ENCODE results near the gene IAH1. TPM values are rescaled to one million over a fixed set of nuclear protein-coding genes. Genes with fewer than 3 reads are reported as not detected.
A peak's percentile ranks its signal among the peaks of the same experiment; 100 is the strongest.

IAH1 gene
- total RNA-seq, 2 experiments from 2014 or later: 65.4 to 70.2 TPM

GRCh38 chr2:9478526-9478925 is 4.2 kb downstream of the IAH1 start:
- Mint-ChIP-seq H3K9me3 (no peaks in the 10 kb centered on the region), H3K36me3 (ENCODE audit: low read depth) (peaks cover 14% of the 10 kb centered on the region), H3K4me1 (ENCODE audit: low read depth) (peaks cover 33% of the 10 kb centered on the region), H3K27ac (peak overlapping the region; percentile 30), H3K27me3 (ENCODE audit: low read depth) (no peaks in the 10 kb centered on the region), H3K4me3 (no peak overlapping the region)
- no peak for DNase-seq
- CTCF ChIA-PET: no interaction called here
- intact Hi-C loops (cut with micrococcal nuclease): loop anchor here (10.0 kb wide), 1 partner anchor 226 kb away; no protein-coding TSS in a partner anchor

DNA sequence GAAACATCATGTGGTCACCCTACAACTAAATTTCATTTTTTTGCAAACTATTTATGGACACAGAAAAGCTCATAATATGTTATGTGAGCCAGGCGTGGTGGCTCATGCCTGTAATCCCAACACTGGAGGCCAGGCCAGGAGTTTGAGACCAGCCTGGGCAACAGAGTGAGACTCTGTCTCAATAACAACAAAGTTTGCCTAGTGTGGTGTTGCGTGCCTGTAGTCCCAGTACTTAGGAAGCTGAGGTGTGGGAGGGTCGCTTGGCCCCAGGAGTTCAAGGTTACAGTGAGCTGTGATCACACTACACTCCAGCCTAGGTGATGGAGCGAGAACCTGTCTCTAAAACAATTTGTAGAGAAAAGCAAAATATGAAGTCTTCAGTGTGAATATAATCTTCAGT is 5.8 kb downstream of the IAH1 start:
- CTCF ChIA-PET: no interaction called here
- peaks cover 22% of the 10 kb centered on the region for H3K36me3 Mint-ChIP-seq (ENCODE audit: low read depth)
- no peak for DNase-seq
- H3K27ac Mint-ChIP-seq: no peak overlapping the region
- no peaks in the 10 kb centered on the region for H3K27me3 Mint-ChIP-seq (ENCODE audit: low read depth)
- no peak overlapping the region for H3K4me3 Mint-ChIP-seq
- peaks cover 32% of the 10 kb centered on the region for H3K4me1 Mint-ChIP-seq (ENCODE audit: low read depth)
- no peaks in the 10 kb centered on the region for H3K9me3 Mint-ChIP-seq
- intact Hi-C loops (cut with micrococcal nuclease): no loop called here

GRCh38 chr2:9483107-9483506 is 8.8 kb downstream of the IAH1 start:
- Mint-ChIP-seq H3K9me3 (no peaks in the 10 kb centered on the region), H3K27me3 (ENCODE audit: low read depth) (no peaks in the 10 kb centered on the region), H3K36me3 (ENCODE audit: low read depth) (peaks cover 33% of the 10 kb centered on the region), H3K4me3 (no peak overlapping the region), H3K4me1 (ENCODE audit: low read depth) (peaks cover 8% of the 10 kb centered on the region), H3K27ac (no peak overlapping the region)
- no peak for DNase-seq
- CTCF ChIA-PET: interaction anchor here (0.6 to 1.5 kb wide), 2 partner anchors 10 to 590 kb away, joined by 5 to 6 read pairs; no protein-coding TSS in a partner anchor
- intact Hi-C loops (cut with micrococcal nuclease): no loop called here

DNA sequence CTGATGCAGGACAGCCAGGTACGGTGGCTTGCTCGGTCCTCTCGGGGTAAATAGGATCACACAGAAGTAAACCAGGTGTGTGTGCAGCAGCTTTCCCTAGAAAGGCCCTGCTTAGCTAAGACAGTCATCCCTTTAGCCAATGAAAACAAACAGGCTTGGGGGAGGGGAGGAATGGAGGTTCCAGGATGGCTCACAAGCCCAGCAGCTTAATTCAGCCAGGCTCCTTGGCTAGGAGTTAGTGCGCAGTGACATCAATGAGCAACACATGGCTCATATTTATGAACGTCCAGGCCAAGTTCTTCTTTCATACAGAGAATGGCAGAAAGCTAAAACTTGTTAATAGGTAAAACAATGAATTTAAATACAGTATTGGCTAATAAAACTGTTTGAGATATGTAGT is 10.2 kb downstream of the IAH1 start:
- H3K27ac Mint-ChIP-seq: no peak overlapping the region
- peaks cover 33% of the 10 kb centered on the region for H3K36me3 Mint-ChIP-seq (ENCODE audit: low read depth)
- no peak for DNase-seq
- H3K9me3 Mint-ChIP-seq: no peaks in the 10 kb centered on the region
- no peak overlapping the region for H3K4me3 Mint-ChIP-seq
- intact Hi-C loops (cut with micrococcal nuclease): no loop called here
- H3K27me3 Mint-ChIP-seq (ENCODE audit: low read depth): no peaks in the 10 kb centered on the region
- CTCF ChIA-PET: interaction anchor here (1.1 to 1.5 kb wide), 2 partner anchors 8 to 10 kb away, joined by 3 to 5 read pairs; no protein-coding TSS in a partner anchor
- peaks cover 10% of the 10 kb centered on the region for H3K4me1 Mint-ChIP-seq (ENCODE audit: low read depth)

DNA sequence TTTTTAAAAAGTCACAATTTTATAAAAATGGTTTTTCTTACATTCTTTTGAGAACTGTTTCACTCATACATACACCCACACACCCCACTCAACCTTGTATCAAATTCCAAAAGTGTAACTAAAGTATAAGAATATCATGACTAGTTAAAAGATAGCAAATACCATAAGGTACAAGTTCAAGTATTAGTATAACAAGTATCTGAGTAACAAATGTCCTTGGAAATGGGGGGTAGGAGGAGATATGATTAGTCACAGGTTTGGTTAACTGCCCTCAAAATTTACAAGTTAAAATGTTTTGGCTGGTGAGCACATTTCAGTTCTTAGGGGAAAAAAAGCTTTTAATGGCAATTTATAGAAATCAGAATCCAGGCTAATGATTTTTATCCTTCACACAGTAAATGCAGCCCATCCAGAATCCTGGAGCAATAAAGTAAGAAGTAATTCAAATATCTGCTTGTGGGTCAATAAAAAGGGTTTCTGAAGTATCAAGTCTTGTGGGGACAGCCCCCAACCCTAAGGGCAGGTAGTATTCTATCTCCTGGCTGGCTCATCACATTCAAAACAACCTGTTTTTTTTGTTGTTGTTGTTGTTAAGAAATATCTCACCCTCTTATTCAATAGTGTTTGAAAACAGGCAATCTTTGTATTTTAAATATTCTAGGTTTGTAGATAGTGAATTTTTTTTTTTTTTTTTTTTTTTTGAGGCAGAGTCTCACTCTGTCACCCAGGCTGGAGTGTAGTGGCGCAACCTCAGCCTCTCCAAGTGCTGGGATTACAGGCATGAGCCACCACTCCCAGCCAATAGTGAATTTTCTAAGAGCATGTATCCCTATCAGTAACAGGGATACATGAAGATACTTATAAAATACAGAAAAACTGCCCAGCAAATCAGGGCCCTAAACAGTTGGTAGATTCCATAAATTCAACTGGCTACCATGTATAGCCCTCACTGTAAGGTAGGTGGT is 14.5 kb downstream of the IAH1 start:
- CTCF ChIA-PET: no interaction called here

GRCh38 chr2:9490789-9491188 is 16.4 kb downstream of the IAH1 start:
- H3K36me3 Mint-ChIP-seq (ENCODE audit: low read depth): peaks cover 42% of the 10 kb centered on the region
- peaks cover 32% of the 10 kb centered on the region for H3K4me1 Mint-ChIP-seq (ENCODE audit: low read depth)
- intact Hi-C loops (cut with micrococcal nuclease): loop anchor here (5.0 kb wide), 3 partner anchors 102 to 1733 kb away; partner anchors contain the start of gene YWHAQ
- H3K27ac Mint-ChIP-seq: no peak overlapping the region
- DNase-seq: no peak
- CTCF ChIA-PET: no interaction called here
- no peaks in the 10 kb centered on the region for H3K9me3 Mint-ChIP-seq
- no peak overlapping the region for H3K4me3 Mint-ChIP-seq
- H3K27me3 Mint-ChIP-seq (ENCODE audit: low read depth): no peaks in the 10 kb centered on the region

More for the DNA sequence above, 14.5 kb downstream of the IAH1 start:
- Mint-ChIP-seq H3K36me3 (ENCODE audit: low read depth) (peaks cover 46% of the 10 kb centered on the region), H3K27ac (peak overlapping the region; percentile 8), H3K9me3 (no peaks in the 10 kb centered on the region), H3K4me3 (no peak overlapping the region), H3K27me3 (ENCODE audit: low read depth) (no peaks in the 10 kb centered on the region), H3K4me1 (ENCODE audit: low read depth) (peaks cover 21% of the 10 kb centered on the region)
- DNase-seq: no peak
- intact Hi-C loops (cut with micrococcal nuclease): no loop called here

GRCh38 chr2:9492927-9493326 is 18.6 kb downstream of the IAH1 start:
- Mint-ChIP-seq H3K9me3 (no peaks in the 10 kb centered on the region), H3K36me3 (ENCODE audit: low read depth) (peaks cover 38% of the 10 kb centered on the region), H3K27me3 (ENCODE audit: low read depth) (no peaks in the 10 kb centered on the region), H3K27ac (no peak overlapping the region), H3K4me1 (ENCODE audit: low read depth) (peaks cover 41% of the 10 kb centered on the region), H3K4me3 (no peak overlapping the region)
- intact Hi-C loops (cut with micrococcal nuclease): loop anchor here (1.0 to 5.0 kb wide), 7 partner anchors 18 to 1736 kb away; partner anchors contain the start of genes ADAM17, IAH1 and YWHAQ
- no peak for DNase-seq
- CTCF ChIA-PET: interaction anchor here (0.8 to 1.4 kb wide), 2 partner anchors 9 to 285 kb away, joined by 3 to 5 read pairs; no protein-coding TSS in a partner anchor

GRCh38 chr2:9493478-9493877 is 19.1 kb downstream of the IAH1 start:
- Mint-ChIP-seq H3K27me3 (ENCODE audit: low read depth) (no peaks in the 10 kb centered on the region), H3K4me3 (no peak overlapping the region), H3K36me3 (ENCODE audit: low read depth) (peaks cover 36% of the 10 kb centered on the region), H3K9me3 (no peaks in the 10 kb centered on the region), H3K4me1 (ENCODE audit: low read depth) (peaks cover 38% of the 10 kb centered on the region), H3K27ac (peak overlapping the region; percentile 32)
- intact Hi-C loops (cut with micrococcal nuclease): loop anchor here (1.0 to 5.0 kb wide), 7 partner anchors 19 to 1736 kb away; partner anchors contain the start of genes ADAM17, IAH1 and YWHAQ
- CTCF ChIA-PET: interaction anchor here (0.6 to 1.4 kb wide), 2 partner anchors 10 to 34 kb away, joined by 3 to 5 read pairs; no protein-coding TSS in a partner anchor
- no peak for DNase-seq

- Mint-ChIP-seq H3K4me1 (ENCODE audit: low read depth) (peaks cover 32% of the 10 kb centered on the region), H3K36me3 (ENCODE audit: low read depth) (peaks cover 33% of the 10 kb centered on the region)
- intact Hi-C loops (cut with micrococcal nuclease): loop anchor here (5.0 kb wide), 3 partner anchors 98 to 1737 kb away; partner anchors contain the start of gene YWHAQ
These were observed 19.7 kb downstream of the IAH1 start for GRCh38 chr2:9494081-9494480.

GRCh38 chr2:9497017-9497416 is 22.7 kb downstream of the IAH1 start:
- intact Hi-C loops (cut with micrococcal nuclease): no loop called here
- no peaks in the 10 kb centered on the region for H3K9me3 Mint-ChIP-seq
- peaks cover 24% of the 10 kb centered on the region for H3K36me3 Mint-ChIP-seq (ENCODE audit: low read depth)
- H3K27ac Mint-ChIP-seq: peak overlapping the region; percentile 43
- H3K4me3 Mint-ChIP-seq: no peak overlapping the region
- peak; percentile 35 for DNase-seq
- CTCF ChIA-PET: no interaction called here
- H3K4me1 Mint-ChIP-seq (ENCODE audit: low read depth): peaks cover 31% of the 10 kb centered on the region
- no peaks in the 10 kb centered on the region for H3K27me3 Mint-ChIP-seq (ENCODE audit: low read depth)

More at GRCh38 chr2:9494081-9494480, 19.7 kb downstream of the IAH1 start:
- no peak for DNase-seq
- CTCF ChIA-PET: no interaction called here
- Mint-ChIP-seq H3K9me3 (no peaks in the 10 kb centered on the region), H3K27ac (peak overlapping the region; percentile 61), H3K27me3 (ENCODE audit: low read depth) (no peaks in the 10 kb centered on the region), H3K4me3 (no peak overlapping the region)

GRCh38 chr2:9498210-9498609 is 23.9 kb downstream of the IAH1 start:
- peaks cover 27% of the 10 kb centered on the region for H3K4me1 Mint-ChIP-seq (ENCODE audit: low read depth)
- H3K4me3 Mint-ChIP-seq: no peak overlapping the region
- H3K27ac Mint-ChIP-seq: no peak overlapping the region
- no peak for DNase-seq
- no peaks in the 10 kb centered on the region for H3K27me3 Mint-ChIP-seq (ENCODE audit: low read depth)
- CTCF ChIA-PET: no interaction called here
- H3K36me3 Mint-ChIP-seq (ENCODE audit: low read depth): peaks cover 22% of the 10 kb centered on the region
- intact Hi-C loops (cut with micrococcal nuclease): no loop called here
- H3K9me3 Mint-ChIP-seq: no peaks in the 10 kb centered on the region

GRCh38 chr2:9508931-9509330 is 34.6 kb downstream of the IAH1 start:
- Mint-ChIP-seq H3K4me3 (no peak overlapping the region), H3K27me3 (ENCODE audit: low read depth) (no peaks in the 10 kb centered on the region), H3K27ac (no peak overlapping the region), H3K36me3 (ENCODE audit: low read depth) (peaks cover 20% of the 10 kb centered on the region), H3K9me3 (no peaks in the 10 kb centered on the region), H3K4me1 (ENCODE audit: low read depth) (no peaks in the 10 kb centered on the region)
- CTCF ChIA-PET: interaction anchor here (0.8 to 1.1 kb wide), 2 partner anchors 21 to 273 kb away, joined by 3 read pairs; no protein-coding TSS in a partner anchor
- intact Hi-C loops (cut with micrococcal nuclease): no loop called here
- DNase-seq: no peak
